Panc1 (cell line): Measurements from ENCODE around the gene TCTN3.

ENCODE experiments used
- POLR2AphosphoS5 ChIP-seq: IDR thresholded peaks from 2 replicates; pipeline ENCODE4 v1.6.1; 2012; ENCODE audit warnings: mild to moderate bottlenecking, low read depth, low read length, moderate library complexity
- REST ChIP-seq, 2 experiments: IDR thresholded peaks; 2 replicates each; pipeline ENCODE4 v1.6.1; 2011 to 2012; ENCODE audit warnings: low read depth in 2 of 2, control low read depth in 1 of 2, low read length in 1 of 2, mild to moderate bottlenecking in 1 of 2, moderate library complexity in 1 of 2; ENCODE audit not compliant: insufficient read depth in 1 of 2
- TF ChIP-seq, protein P1 (sequence below): fragments of 450-650 bp; IDR thresholded peaks from 2 replicates; pipeline ENCODE4 v1.5.1; 2017; ENCODE audit warnings: mild to moderate bottlenecking

GRCh38 chr10:95650232-95650631 lies 43.5 kb downstream of the TCTN3 start:
- TF ChIP-seq, protein P1, sequence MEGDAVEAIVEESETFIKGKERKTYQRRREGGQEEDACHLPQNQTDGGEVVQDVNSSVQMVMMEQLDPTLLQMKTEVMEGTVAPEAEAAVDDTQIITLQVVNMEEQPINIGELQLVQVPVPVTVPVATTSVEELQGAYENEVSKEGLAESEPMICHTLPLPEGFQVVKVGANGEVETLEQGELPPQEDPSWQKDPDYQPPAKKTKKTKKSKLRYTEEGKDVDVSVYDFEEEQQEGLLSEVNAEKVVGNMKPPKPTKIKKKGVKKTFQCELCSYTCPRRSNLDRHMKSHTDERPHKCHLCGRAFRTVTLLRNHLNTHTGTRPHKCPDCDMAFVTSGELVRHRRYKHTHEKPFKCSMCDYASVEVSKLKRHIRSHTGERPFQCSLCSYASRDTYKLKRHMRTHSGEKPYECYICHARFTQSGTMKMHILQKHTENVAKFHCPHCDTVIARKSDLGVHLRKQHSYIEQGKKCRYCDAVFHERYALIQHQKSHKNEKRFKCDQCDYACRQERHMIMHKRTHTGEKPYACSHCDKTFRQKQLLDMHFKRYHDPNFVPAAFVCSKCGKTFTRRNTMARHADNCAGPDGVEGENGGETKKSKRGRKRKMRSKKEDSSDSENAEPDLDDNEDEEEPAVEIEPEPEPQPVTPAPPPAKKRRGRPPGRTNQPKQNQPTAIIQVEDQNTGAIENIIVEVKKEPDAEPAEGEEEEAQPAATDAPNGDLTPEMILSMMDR: no peak
- TF ChIP-seq POLR2AphosphoS5 (no peak), REST (IDR thresholded peaks at IDR 0.05; ENCODE audit: insufficient read depth in 1 of 2, low read depth in 2 of 2, low read length in 1 of 2) (no peak)
